GM23248 (cell line): ENCODE measurements around the gene FXYD6.

Source experiments
- EZH2 ChIP-seq: fragments of 200-600 bp; sonication (generic); IDR thresholded peaks from 2 replicates; pipeline ENCODE4 v1.6.1; 2018; ENCODE audit warnings: antibody characterized with exemption, mild to moderate bottlenecking; ENCODE audit not compliant: insufficient read depth, poor library complexity, severe bottlenecking
- EZH2phosphoT487 ChIP-seq: fragments of 200-600 bp; sonication (generic); IDR thresholded peaks from 2 replicates; pipeline ENCODE4 v1.6.1; 2018; ENCODE audit warnings: antibody characterized with exemption, moderate library complexity, mild to moderate bottlenecking, low read depth; ENCODE audit not compliant: insufficient read depth

GRCh38 chr11:117837791-117838190 is 38.7 kb downstream of the FXYD6 start:
- TF ChIP-seq EZH2 (no peak), EZH2phosphoT487 (no peak)
